CD4-positive, alpha-beta T cell (primary cell): Measurements from ENCODE around the gene LONRF3. TPM values are rescaled to one million over a fixed set of nuclear protein-coding genes. Genes with fewer than 3 reads are reported as not detected.

Experiments used
- ATAC-seq: fragments of 200-7000 bp; cut with Tn5 transposase; one replicate; pipeline ENCODE4 v1.10.0; 2022; ENCODE audit warnings: mild to moderate bottlenecking; ENCODE audit not compliant: poor library complexity
- CTCF ChIA-PET: fragments of 350-600 bp; sonication (Branson Sonifier 250); formaldehyde crosslinking; loops from one replicate; lab custom pipeline; 2021; ENCODE audit warnings: antibody characterized with exemption, inconsistent platforms; lab: Charles Lee
- POLR2A ChIA-PET: fragments of 350-600 bp; sonication (Branson Sonifier 250); formaldehyde crosslinking; loops from one replicate; lab custom pipeline; 2021; ENCODE audit warnings: antibody characterized with exemption, inconsistent platforms; lab: Charles Lee
- DNase-seq, 14 experiments: peaks; one replicate each; pipeline ENCODE4 v3.0.0-alpha.2; 2013 to 2020; ENCODE audit warnings: mixed read lengths in 2 of 14
- H3K27ac ChIP-seq, 2 donors: one replicate each; pipeline versions ENCODE4 v1.5.1 to v1.7.0; 2013; ENCODE audit warnings: low read length in 2 of 2, low read depth in 1 of 2, mild to moderate bottlenecking in 1 of 2
- H3K27me3 ChIP-seq, 2 experiments: 1 replicate in 1 of 2; 2 replicates in 1 of 2; pipeline versions ENCODE4 v1.6.1 to v1.7.0; 2013; ENCODE audit warnings: low read length in 2 of 2, control low read depth in 1 of 2, mild to moderate bottlenecking in 1 of 2, moderate library complexity in 1 of 2; ENCODE audit not compliant: insufficient read depth in 2 of 2, control insufficient read depth in 1 of 2
- H3K36me3 ChIP-seq: one replicate; pipeline ENCODE4 v1.6.1; 2013; ENCODE audit warnings: low read length, control low read depth; ENCODE audit not compliant: insufficient read depth
- H3K4me1 ChIP-seq: one replicate; pipeline ENCODE4 v1.6.1; 2013; ENCODE audit warnings: low read length, control low read depth; ENCODE audit not compliant: insufficient read depth
- H3K4me3 ChIP-seq: one replicate; pipeline ENCODE4 v1.5.1; 2013; ENCODE audit warnings: mild to moderate bottlenecking, low read length, moderate library complexity
- H3K9me3 ChIP-seq, 2 experiments: 1 replicate in 1 of 2; 2 replicates in 1 of 2; pipeline versions ENCODE4 v1.6.1 to v1.7.0; 2013; ENCODE audit warnings: low read length in 2 of 2, mild to moderate bottlenecking in 2 of 2, control low read depth in 1 of 2, moderate library complexity in 1 of 2; ENCODE audit not compliant: control insufficient read depth in 1 of 2, insufficient read depth in 1 of 2
- H3K27ac Mint-ChIP-seq: one replicate; pipeline ENCODE4 v1.8.0; 2020; ENCODE audit warnings: mixed read lengths
- H3K27me3 Mint-ChIP-seq: one replicate; pipeline ENCODE4 v1.8.0; 2021; ENCODE audit warnings: mixed read lengths
- H3K36me3 Mint-ChIP-seq: one replicate; pipeline ENCODE4 v1.8.0; 2021; ENCODE audit warnings: low read depth, mixed read lengths
- H3K4me1 Mint-ChIP-seq: one replicate; pipeline ENCODE4 v1.8.0; 2021; ENCODE audit warnings: low read depth, mixed read lengths
- H3K4me3 Mint-ChIP-seq: one replicate; pipeline ENCODE4 v1.8.0; 2020; ENCODE audit warnings: mild to moderate bottlenecking, mixed read lengths
- H3K9me3 Mint-ChIP-seq: one replicate; pipeline ENCODE4 v1.8.0; 2020; ENCODE audit warnings: mixed read lengths
- intact Hi-C, 2 experiments: fragments of 100-400 bp; cut with DNase I in 1 of 2; cut with micrococcal nuclease in 1 of 2; formaldehyde crosslinking; loops; one replicate each; pipeline versions ENCODE4 v1.15.1 to v1.9.0; 2023 to 2025; cut with DNase I, micrococcal nuclease
- total RNA-seq, 174 experiments: library from RNA in 2 of 174; stranded (reverse) in 2 of 174; gene quantifications; one replicate each; pipeline ENCODE4 v1.2.3 and lab custom pipeline; 2021 to 2026
- TF ChIP-seq, protein P1 (sequence below): fragments of 200-600 bp; IDR thresholded peaks from one replicate; pipeline ENCODE4 v1.8.0; 2022; ENCODE audit warnings: antibody characterized with exemption, mild to moderate bottlenecking

The LONRF3 gene
- total RNA-seq, 2 experiments from 2014 or later, result 4.9 to 5.5 TPM

- no peaks in the 10 kb centered on the region for H3K9me3 ChIP-seq
- DNase-seq, result no peak
- H3K27me3 ChIP-seq, result peaks cover 4 to 5% of the 10 kb centered on the region in 2 experiments
- no peaks in the 10 kb centered on the region for H3K4me1 Mint-ChIP-seq
- ChIA-PET POLR2A (no interaction called here), CTCF (no interaction called here)
- H3K4me3 ChIP-seq, result no peak overlapping the region
- H3K36me3 Mint-ChIP-seq, result no peaks in the 10 kb centered on the region
- H3K27ac Mint-ChIP-seq, result no peak overlapping the region
- no peak for ATAC-seq
- TF ChIP-seq, protein P1, sequence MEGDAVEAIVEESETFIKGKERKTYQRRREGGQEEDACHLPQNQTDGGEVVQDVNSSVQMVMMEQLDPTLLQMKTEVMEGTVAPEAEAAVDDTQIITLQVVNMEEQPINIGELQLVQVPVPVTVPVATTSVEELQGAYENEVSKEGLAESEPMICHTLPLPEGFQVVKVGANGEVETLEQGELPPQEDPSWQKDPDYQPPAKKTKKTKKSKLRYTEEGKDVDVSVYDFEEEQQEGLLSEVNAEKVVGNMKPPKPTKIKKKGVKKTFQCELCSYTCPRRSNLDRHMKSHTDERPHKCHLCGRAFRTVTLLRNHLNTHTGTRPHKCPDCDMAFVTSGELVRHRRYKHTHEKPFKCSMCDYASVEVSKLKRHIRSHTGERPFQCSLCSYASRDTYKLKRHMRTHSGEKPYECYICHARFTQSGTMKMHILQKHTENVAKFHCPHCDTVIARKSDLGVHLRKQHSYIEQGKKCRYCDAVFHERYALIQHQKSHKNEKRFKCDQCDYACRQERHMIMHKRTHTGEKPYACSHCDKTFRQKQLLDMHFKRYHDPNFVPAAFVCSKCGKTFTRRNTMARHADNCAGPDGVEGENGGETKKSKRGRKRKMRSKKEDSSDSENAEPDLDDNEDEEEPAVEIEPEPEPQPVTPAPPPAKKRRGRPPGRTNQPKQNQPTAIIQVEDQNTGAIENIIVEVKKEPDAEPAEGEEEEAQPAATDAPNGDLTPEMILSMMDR, result no peak
- intact Hi-C loops, result no loop called here
- H3K27ac ChIP-seq, result no peak overlapping the region
- no peaks in the 10 kb centered on the region for H3K4me1 ChIP-seq
- no peaks in the 10 kb centered on the region for H3K36me3 ChIP-seq
- H3K9me3 Mint-ChIP-seq, result no peaks in the 10 kb centered on the region
- H3K27me3 Mint-ChIP-seq, result no peaks in the 10 kb centered on the region
- no peak overlapping the region for H3K4me3 Mint-ChIP-seq
These were observed 81.3 kb downstream of the LONRF3 start for GRCh38 chrX:119055687-119056086.

DNA sequence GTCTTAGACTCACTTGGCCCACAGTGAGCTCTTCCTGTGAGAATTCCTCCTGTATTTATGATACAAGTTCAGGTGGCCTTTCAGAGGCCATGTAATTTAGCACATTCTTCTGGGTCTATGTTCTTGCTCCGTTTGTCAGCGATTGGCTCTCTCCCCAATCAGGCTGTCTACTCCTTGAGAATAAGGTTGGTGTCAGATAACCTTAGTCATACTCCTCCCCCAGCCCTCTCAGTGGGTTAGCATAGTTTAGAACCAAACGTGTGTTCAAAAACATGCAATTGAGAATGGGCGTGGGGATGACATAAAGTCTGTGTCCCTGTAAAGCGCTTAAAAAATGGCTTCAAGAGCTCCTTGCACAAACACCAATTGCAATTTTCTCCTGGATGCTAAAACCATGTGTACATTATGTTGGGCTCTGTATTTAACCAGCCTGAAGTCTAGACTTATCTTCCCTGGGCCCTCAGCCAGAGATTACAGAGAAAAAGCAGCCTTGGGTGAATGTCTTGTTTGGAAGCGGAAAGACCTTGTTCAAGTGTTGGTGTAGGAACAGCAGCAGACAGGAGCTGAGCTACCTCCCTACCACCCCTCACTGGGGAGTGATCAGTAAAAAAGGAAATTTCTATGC, 88.4 kb downstream of the LONRF3 start:
- H3K36me3 ChIP-seq, result no peaks in the 10 kb centered on the region
- H3K27me3 ChIP-seq, result no peaks in the 10 kb centered on the region
- Mint-ChIP-seq H3K4me3 (no peak overlapping the region), H3K36me3 (no peaks in the 10 kb centered on the region), H3K27ac (no peak overlapping the region), H3K27me3 (no peaks in the 10 kb centered on the region), H3K4me1 (no peaks in the 10 kb centered on the region), H3K9me3 (no peaks in the 10 kb centered on the region)
- no peak for ATAC-seq
- POLR2A ChIA-PET, result no interaction called here
- H3K9me3 ChIP-seq, result no peaks in the 10 kb centered on the region
- TF ChIP-seq, protein P1, result no peak
- no peak overlapping the region for H3K4me3 ChIP-seq
- no peak for DNase-seq
- H3K4me1 ChIP-seq, result no peaks in the 10 kb centered on the region
- CTCF ChIA-PET, result no interaction called here
- H3K27ac ChIP-seq, result no peak overlapping the region
- intact Hi-C loops, result no loop called here

DNA sequence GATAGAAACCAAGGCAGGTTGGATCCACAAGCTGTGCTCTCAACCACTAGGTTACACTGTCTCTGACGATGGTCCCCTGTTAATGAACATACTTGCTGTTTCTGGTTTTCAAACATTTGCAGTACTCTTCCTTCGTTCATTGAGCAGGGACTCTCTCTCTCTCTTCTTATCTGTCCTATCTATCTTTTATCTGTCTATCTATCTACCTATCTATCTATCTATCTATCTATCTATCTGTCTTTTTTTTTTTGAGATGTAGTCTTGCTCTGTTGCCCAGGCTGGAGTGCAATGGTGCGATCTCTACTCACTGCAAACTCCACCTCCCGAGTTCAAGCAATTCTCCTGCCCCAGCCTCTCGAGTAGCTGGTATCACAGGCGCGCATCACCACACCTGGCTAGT, 89.0 kb downstream of the LONRF3 start:
- H3K27me3 ChIP-seq, result no peaks in the 10 kb centered on the region
- Mint-ChIP-seq H3K27ac (no peak overlapping the region), H3K4me3 (no peak overlapping the region), H3K9me3 (no peaks in the 10 kb centered on the region), H3K36me3 (no peaks in the 10 kb centered on the region), H3K27me3 (no peaks in the 10 kb centered on the region), H3K4me1 (no peaks in the 10 kb centered on the region)
- TF ChIP-seq, protein P1, result no peak
- DNase-seq (no peak), ATAC-seq (no peak)
- no peak overlapping the region for H3K4me3 ChIP-seq
- ChIA-PET CTCF (no interaction called here), POLR2A (no interaction called here)
- no peaks in the 10 kb centered on the region for H3K9me3 ChIP-seq
- no peaks in the 10 kb centered on the region for H3K4me1 ChIP-seq
- intact Hi-C loops, result no loop called here
- no peak overlapping the region for H3K27ac ChIP-seq
- H3K36me3 ChIP-seq, result no peaks in the 10 kb centered on the region
